WI38 (cell line): ENCODE measurements around the gene QKI.
"Not testable (repeated sequence)": the region's sequence is repeated elsewhere in the genome, so short reads cannot be mapped to it uniquely, and the experiment has no call there.

Source experiments
- H3K4me3 ChIP-seq: 2 replicates; pipeline ENCODE4 v1.5.1; 2011; ENCODE audit warnings: low read depth, mild to moderate bottlenecking, control low read depth, low read length
- CTCF ChIP-seq: IDR thresholded peaks from 2 replicates; pipeline ENCODE4 v1.5.1; 2012; ENCODE audit warnings: low read depth, mild to moderate bottlenecking, control low read depth, low read length

The QKI gene

GRCh38 chr6:163586888-163587287, 172.4 kb downstream of the QKI start:
- H3K4me3 ChIP-seq = no peak overlapping the region
- TF ChIP-seq CTCF = no peak

GRCh38 chr6:163588220-163588919, 173.9 kb downstream of the QKI start:
- no peak overlapping the region for H3K4me3 ChIP-seq
- no peak for TF ChIP-seq CTCF

GRCh38 chr6:163589387-163589786, 174.9 kb downstream of the QKI start:
- TF ChIP-seq CTCF = no peak

GRCh38 chr6:163590132-163590531, 175.6 kb downstream of the QKI start:
- not testable (repeated sequence) for H3K4me3 ChIP-seq

More at GRCh38 chr6:163589387-163589786, 174.9 kb downstream of the QKI start:
- no peak overlapping the region for H3K4me3 ChIP-seq

- TF ChIP-seq CTCF = no peak
- H3K4me3 ChIP-seq = no peak overlapping the region
These were observed 178.4 kb downstream of the QKI start for GRCh38 chr6:163592872-163593271.

GRCh38 chr6:163596174-163596573, 181.7 kb downstream of the QKI start:
- no peak for TF ChIP-seq CTCF
- no peak overlapping the region for H3K4me3 ChIP-seq

- no peak overlapping the region for H3K4me3 ChIP-seq
- no peak for TF ChIP-seq CTCF
These were observed 184.6 kb downstream of the QKI start for GRCh38 chr6:163599136-163599535.

GRCh38 chr6:163599684-163600083, 185.2 kb downstream of the QKI start:
- TF ChIP-seq CTCF = no peak
- H3K4me3 ChIP-seq = no peak overlapping the region
